Liver (tissue), 9 donors: ENCODE results near the gene GRIP1. TPM values are rescaled to one million over a fixed set of nuclear protein-coding genes. Genes with fewer than 3 reads are reported as not detected.

ENCODE experiments used
- DNase-seq: peaks from one replicate; pipeline ENCODE4 v3.0.0-alpha.2; 2017; ENCODE audit warnings: low spot score
- H3K27ac ChIP-seq, 2 donors: one replicate each; pipeline ENCODE4 v1.7.0; 2013; ENCODE audit warnings: inconsistent platforms in 2 of 2, low read length in 2 of 2, control low read depth in 1 of 2, low read depth in 1 of 2, mild to moderate bottlenecking in 1 of 2
- H3K27me3 ChIP-seq, 4 donors: one replicate each; pipeline versions ENCODE4 v1.6.1 to v1.7.0; 2013; ENCODE audit warnings: low read length in 3 of 4, inconsistent platforms in 1 of 4, mild to moderate bottlenecking in 1 of 4, moderate library complexity in 1 of 4; ENCODE audit not compliant: control insufficient read depth in 4 of 4, insufficient read depth in 4 of 4
- H3K36me3 ChIP-seq, 4 donors: one replicate each; pipeline versions ENCODE4 v1.6.1 to v1.7.0; 2013; ENCODE audit warnings: low read length in 3 of 4, mild to moderate bottlenecking in 3 of 4, low read depth in 1 of 4, moderate library complexity in 1 of 4; ENCODE audit not compliant: control insufficient read depth in 4 of 4, insufficient read depth in 3 of 4
- H3K4me1 ChIP-seq, 4 donors: one replicate each; pipeline versions ENCODE4 v1.6.1 to v1.7.0; 2013; ENCODE audit warnings: low read length in 3 of 4, mild to moderate bottlenecking in 3 of 4, moderate library complexity in 1 of 4; ENCODE audit not compliant: control insufficient read depth in 4 of 4, insufficient read depth in 4 of 4
- H3K4me3 ChIP-seq, 3 donors: one replicate each; pipeline versions ENCODE4 v1.6.1 to v1.7.0; 2013; ENCODE audit warnings: low read length in 3 of 3, control low read depth in 1 of 3, low read depth in 1 of 3, mild to moderate bottlenecking in 1 of 3
- H3K9ac ChIP-seq, 2 donors: one replicate each; pipeline ENCODE4 v1.7.0; 2013; ENCODE audit warnings: low read length in 2 of 2, mild to moderate bottlenecking in 2 of 2, moderate library complexity in 2 of 2, control low read depth in 1 of 2, low read depth in 1 of 2
- H3K9me3 ChIP-seq, 4 donors: one replicate each; pipeline versions ENCODE4 v1.6.1 to v1.7.0; 2013; ENCODE audit warnings: low read length in 3 of 4; ENCODE audit not compliant: control insufficient read depth in 4 of 4
- EGR1 ChIP-seq, 2 donors: IDR thresholded peaks; 2 replicates each; pipeline ENCODE4 v1.6.1; 2016 to 2018; ENCODE audit warnings: antibody characterized with exemption in 2 of 2, low read depth in 2 of 2
- FOXA1 ChIP-seq: IDR thresholded peaks from 2 replicates; pipeline ENCODE4 v1.6.1; 2016; ENCODE audit warnings: antibody characterized with exemption
- HNF4G ChIP-seq: IDR thresholded peaks from 2 replicates; pipeline ENCODE4 v1.6.1; 2016; ENCODE audit warnings: antibody characterized with exemption
- JUND ChIP-seq, 2 donors: IDR thresholded peaks; 2 replicates each; pipeline ENCODE4 v1.6.1; 2016; ENCODE audit warnings: antibody characterized with exemption in 2 of 2
- MAX ChIP-seq: IDR thresholded peaks from 2 replicates; pipeline ENCODE4 v1.6.1; 2016; ENCODE audit warnings: antibody characterized with exemption
- NR2F2 ChIP-seq: IDR thresholded peaks from 2 replicates; pipeline ENCODE4 v1.6.1; 2016; ENCODE audit warnings: antibody characterized with exemption
- RAD21 ChIP-seq, 2 donors: IDR thresholded peaks; 2 replicates each; pipeline ENCODE4 v1.6.1; 2016; ENCODE audit warnings: antibody characterized with exemption in 2 of 2, mild to moderate bottlenecking in 2 of 2
- SP1 ChIP-seq: IDR thresholded peaks from 2 replicates; pipeline ENCODE4 v1.6.1; 2018; ENCODE audit warnings: antibody characterized with exemption, mild to moderate bottlenecking
- TAF1 ChIP-seq: conservative IDR thresholded peaks from 2 replicates; pipeline ENCODE4 v1.6.1; 2016; ENCODE audit warnings: antibody characterized with exemption, mild to moderate bottlenecking
- YY1 ChIP-seq: IDR thresholded peaks from 2 replicates; pipeline ENCODE4 v1.6.1; 2016; ENCODE audit warnings: antibody characterized with exemption, mild to moderate bottlenecking
- WGBS: extraction: QIAGEN DNeasy Blood & Tissue Kit; methylation state at CpG from one replicate; pipeline ENCODE4 v1.1.7; 2013; 5-methylcytosine and 5-hydroxymethylcytosine counted together
- polyA plus RNA-seq, 2 donors: library from polyadenylated mRNA; stranded (reverse) in 1 of 2; unstranded in 1 of 2; fragments of 200-250 nt in 1 of 2; fragments of >200 nt in 1 of 2; fragmentation: Nextera tagmentation in 1 of 2; extraction: Ambion mirVana in 1 of 2; gene quantifications; one replicate each; pipeline versions ENCODE4 v1.2.1 to v1.2.3, GENCODE V29; 2013 to 2015
- total RNA-seq, 2 donors: library from RNA; depleted of rRNA; stranded (reverse); fragments of >200 nt; gene quantifications; one replicate each; pipeline ENCODE4 v1.2.3, GENCODE V29; 2014
- TF ChIP-seq, protein P1 (sequence below): IDR thresholded peaks from 2 replicates; pipeline ENCODE4 v1.6.1; 2016; ENCODE audit warnings: antibody characterized with exemption
- TF ChIP-seq, protein P2 (sequence below): IDR thresholded peaks from 2 replicates; pipeline ENCODE4 v1.6.1; 2016; ENCODE audit warnings: antibody characterized with exemption, mild to moderate bottlenecking
- donor health status: healthy.
- donor health status: healthy.
- donor health status: healthy.
- donor health status: healthy.
- donor health status: healthy.

GRIP1 gene
- total and polyA plus RNA-seq, 4 donors = 0.05 to 1.5 (median 0.24) TPM

DNA sequence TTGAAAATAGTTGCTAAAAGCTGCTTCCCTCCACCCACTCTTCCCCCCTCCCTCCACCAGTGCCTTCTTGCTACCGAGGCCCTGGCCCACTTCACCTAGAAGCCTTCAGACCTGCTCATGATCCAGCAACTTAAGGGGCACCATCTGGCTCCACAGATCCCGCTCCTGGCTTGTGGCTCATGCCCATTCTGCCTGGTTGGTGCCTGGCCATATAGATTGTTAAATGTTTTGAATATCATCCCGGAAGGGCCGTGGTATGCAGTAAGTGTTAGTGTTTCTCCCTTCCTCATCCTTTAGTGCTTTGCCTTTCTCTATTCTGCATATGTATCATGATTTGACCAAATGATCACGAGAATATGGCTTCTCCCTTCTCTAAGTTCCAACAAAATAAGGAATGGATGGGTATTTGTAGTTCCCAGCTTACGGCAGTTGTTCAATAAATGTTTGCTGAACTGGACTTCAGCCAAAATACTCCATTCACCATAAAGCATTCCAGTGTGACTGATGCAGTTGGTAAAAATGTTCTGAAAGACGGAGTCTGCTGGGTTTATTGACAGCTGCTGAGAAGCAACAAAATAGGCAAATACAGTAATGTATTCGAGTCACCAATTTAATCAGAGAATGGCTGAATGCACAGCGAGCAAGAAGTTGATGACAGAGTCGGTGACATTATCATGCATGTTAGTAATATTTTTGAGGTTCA, 30.7 kb downstream of the GRIP1 start:
- Histone ChIP-seq H3K4me3 (no peak overlapping the region), H3K9me3 (no peaks in the 10 kb centered on the region), H3K4me1 (no peaks in the 10 kb centered on the region), H3K36me3 (no peaks in the 10 kb centered on the region), H3K9ac (no peak overlapping the region), H3K27ac (no peak overlapping the region), H3K27me3 (no peaks in the 10 kb centered on the region)
- 76% methylated on average over 10 of the region's 10 CpGs for WGBS
- TF ChIP-seq NR2F2 (no peak), HNF4G (no peak), SP1 (no peak)
- TF ChIP-seq, protein P1, sequence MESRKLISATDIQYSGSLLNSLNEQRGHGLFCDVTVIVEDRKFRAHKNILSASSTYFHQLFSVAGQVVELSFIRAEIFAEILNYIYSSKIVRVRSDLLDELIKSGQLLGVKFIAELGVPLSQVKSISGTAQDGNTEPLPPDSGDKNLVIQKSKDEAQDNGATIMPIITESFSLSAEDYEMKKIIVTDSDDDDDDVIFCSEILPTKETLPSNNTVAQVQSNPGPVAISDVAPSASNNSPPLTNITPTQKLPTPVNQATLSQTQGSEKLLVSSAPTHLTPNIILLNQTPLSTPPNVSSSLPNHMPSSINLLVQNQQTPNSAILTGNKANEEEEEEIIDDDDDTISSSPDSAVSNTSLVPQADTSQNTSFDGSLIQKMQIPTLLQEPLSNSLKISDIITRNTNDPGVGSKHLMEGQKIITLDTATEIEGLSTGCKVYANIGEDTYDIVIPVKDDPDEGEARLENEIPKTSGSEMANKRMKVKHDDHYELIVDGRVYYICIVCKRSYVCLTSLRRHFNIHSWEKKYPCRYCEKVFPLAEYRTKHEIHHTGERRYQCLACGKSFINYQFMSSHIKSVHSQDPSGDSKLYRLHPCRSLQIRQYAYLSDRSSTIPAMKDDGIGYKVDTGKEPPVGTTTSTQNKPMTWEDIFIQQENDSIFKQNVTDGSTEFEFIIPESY = no peak
- no peak for DNase-seq

- no peak for DNase-seq
- H3K4me3 ChIP-seq = no peak overlapping the region
- no peaks in the 10 kb centered on the region for H3K36me3 ChIP-seq
- WGBS = 76% methylated on average over 5 of the region's 5 CpGs
- TF ChIP-seq, protein P2, sequence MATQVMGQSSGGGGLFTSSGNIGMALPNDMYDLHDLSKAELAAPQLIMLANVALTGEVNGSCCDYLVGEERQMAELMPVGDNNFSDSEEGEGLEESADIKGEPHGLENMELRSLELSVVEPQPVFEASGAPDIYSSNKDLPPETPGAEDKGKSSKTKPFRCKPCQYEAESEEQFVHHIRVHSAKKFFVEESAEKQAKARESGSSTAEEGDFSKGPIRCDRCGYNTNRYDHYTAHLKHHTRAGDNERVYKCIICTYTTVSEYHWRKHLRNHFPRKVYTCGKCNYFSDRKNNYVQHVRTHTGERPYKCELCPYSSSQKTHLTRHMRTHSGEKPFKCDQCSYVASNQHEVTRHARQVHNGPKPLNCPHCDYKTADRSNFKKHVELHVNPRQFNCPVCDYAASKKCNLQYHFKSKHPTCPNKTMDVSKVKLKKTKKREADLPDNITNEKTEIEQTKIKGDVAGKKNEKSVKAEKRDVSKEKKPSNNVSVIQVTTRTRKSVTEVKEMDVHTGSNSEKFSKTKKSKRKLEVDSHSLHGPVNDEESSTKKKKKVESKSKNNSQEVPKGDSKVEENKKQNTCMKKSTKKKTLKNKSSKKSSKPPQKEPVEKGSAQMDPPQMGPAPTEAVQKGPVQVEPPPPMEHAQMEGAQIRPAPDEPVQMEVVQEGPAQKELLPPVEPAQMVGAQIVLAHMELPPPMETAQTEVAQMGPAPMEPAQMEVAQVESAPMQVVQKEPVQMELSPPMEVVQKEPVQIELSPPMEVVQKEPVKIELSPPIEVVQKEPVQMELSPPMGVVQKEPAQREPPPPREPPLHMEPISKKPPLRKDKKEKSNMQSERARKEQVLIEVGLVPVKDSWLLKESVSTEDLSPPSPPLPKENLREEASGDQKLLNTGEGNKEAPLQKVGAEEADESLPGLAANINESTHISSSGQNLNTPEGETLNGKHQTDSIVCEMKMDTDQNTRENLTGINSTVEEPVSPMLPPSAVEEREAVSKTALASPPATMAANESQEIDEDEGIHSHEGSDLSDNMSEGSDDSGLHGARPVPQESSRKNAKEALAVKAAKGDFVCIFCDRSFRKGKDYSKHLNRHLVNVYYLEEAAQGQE = no peak
- no peak for TF ChIP-seq MAX
- no peaks in the 10 kb centered on the region for H3K9me3 ChIP-seq
- H3K27ac ChIP-seq = no peak overlapping the region
- no peak overlapping the region for H3K9ac ChIP-seq
- no peaks in the 10 kb centered on the region for H3K4me1 ChIP-seq
- peaks cover 0 to 4% (median 0%) of the 10 kb centered on the region in 4 donors for H3K27me3 ChIP-seq
These were observed 31.7 kb downstream of the GRIP1 start for GRCh38 chr12:66647034-66647691.

DNA sequence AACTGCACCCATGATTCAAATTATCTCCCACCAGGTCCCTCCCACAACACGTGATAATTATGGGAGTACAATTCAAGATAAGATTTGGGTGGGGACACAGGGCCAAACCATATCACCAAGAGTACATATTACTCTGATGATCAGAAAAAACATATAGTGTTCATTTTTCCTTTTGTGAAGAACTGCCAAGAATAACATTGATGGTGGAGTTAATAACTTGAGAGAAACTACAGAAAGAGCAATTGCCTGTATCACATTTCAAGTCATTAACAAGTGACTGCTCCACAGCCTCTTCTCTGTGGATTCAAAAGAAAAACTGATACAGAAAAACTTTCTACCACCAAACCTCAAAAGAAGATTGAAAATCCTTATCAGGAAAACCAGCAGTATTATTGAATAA, 34.7 kb downstream of the GRIP1 start:
- WGBS = 63% methylated on average over 1 of the region's 1 CpG
- Histone ChIP-seq H3K9ac (no peak overlapping the region), H3K36me3 (no peaks in the 10 kb centered on the region), H3K27ac (no peak overlapping the region), H3K9me3 (no peaks in the 10 kb centered on the region), H3K4me1 (no peaks in the 10 kb centered on the region), H3K4me3 (no peak overlapping the region), H3K27me3 (peaks cover 0 to 6% (median 0%) of the 10 kb centered on the region in 4 donors)
- DNase-seq = no peak
- TF ChIP-seq JUND (IDR thresholded peaks at IDR 0.05) = no peak
- TF ChIP-seq HNF4G = no peak
- TF ChIP-seq, protein P2 = no peak
- no peak for TF ChIP-seq MAX
- TF ChIP-seq TAF1 = no peak
- no peak for TF ChIP-seq FOXA1
- TF ChIP-seq RAD21 (IDR thresholded peaks at IDR 0.05) = no peak
- TF ChIP-seq, protein P1 = no peak
- no peak for TF ChIP-seq YY1
- TF ChIP-seq EGR1 (IDR thresholded peaks at IDR 0.05; ENCODE audit: low read depth in 2 of 2) = no peak
- TF ChIP-seq SP1 = no peak
